IPS-11a (cell line): ENCODE results near the gene OR13C5.

Source experiments
- H3K4me3 ChIP-seq: one replicate; pipeline ENCODE4 v1.5.1; 2013; ENCODE audit warnings: low read depth, low read length, control low read depth

The OR13C5 gene

DNA sequence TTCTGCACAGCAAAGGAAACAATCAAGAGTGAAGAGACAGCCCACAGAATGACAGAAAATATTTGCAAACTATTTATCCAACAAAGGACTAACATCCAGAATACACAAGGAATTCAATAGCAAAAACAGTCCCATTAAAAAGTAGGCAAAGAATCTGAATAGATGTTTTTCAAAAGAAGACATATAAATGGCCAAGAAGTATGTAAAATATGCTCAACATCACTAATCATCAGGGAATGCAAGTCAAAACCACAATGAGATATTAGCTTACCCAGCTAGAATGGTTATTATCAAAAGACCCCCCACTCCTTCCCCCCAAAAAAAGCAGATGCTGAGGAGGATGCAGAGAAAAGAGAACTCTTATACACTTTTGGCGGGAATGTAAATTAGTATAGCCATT lies 43.7 kb downstream of the OR13C5 start:
- H3K4me3 ChIP-seq: no peak overlapping the region

DNA sequence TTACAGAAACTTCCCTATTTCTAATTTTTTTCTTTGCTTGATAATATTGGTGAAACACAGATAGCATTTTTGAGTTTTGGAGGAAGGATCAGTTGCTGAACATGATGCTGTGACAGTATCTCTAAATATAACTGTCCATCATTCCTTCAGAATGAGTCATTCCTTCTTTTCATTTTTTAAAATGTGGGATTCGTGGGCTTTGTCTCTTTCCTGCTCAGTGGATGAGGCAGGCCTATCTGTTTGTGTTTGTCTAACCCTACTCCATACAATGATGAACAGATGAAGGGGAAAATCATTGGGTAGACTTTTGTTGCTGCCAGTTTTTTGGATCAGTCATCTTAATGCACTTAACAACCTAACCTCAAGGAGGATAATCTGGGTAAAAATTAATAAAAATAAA lies 46.0 kb downstream of the OR13C5 start:
- H3K4me3 ChIP-seq: no peak overlapping the region
